Measurements from ENCODE around the gene DYRK1A.
A peak's percentile ranks its signal among the peaks of the same experiment; 100 is the strongest.

DYRK1A gene

GRCh38 chr21:37337179-37337578 lies 29.4 kb upstream of the DYRK1A start:
- no peak overlapping the region for H3K27ac ChIP-seq (ENCODE audit: insufficient read depth in 1 of 2, low read depth in 1 of 2, low read length in 2 of 2, poor library complexity in 1 of 2, severe bottlenecking in 2 of 2)
- H3K27me3 ChIP-seq (replicated peaks in 2 of 5; ENCODE audit: control insufficient read depth in 4 of 5, insufficient read depth in 5 of 5, low read length in 4 of 5), result no peaks in the 10 kb centered on the region
- H3K4me3 ChIP-seq (ENCODE audit: control insufficient read depth in 1 of 7, extremely low read depth in 1 of 7, insufficient read depth in 4 of 7, low read depth in 2 of 7, low read length in 6 of 7), result no peak overlapping the region
- no peak for DNase-seq
- ChIA-PET POLR2A (no interaction called here), CTCF (no interaction called here)
- H3K36me3 ChIP-seq (ENCODE audit: control insufficient read depth in 4 of 4, insufficient read depth in 4 of 4, low read length in 3 of 4), result no peaks in the 10 kb centered on the region
- WGBS (ENCODE audit: insufficient coverage), result 100% methylated on average over 1 of the region's 4 CpGs
- H3K4me1 ChIP-seq (ENCODE audit: control extremely low read depth in 1 of 4, control insufficient read depth in 4 of 4, insufficient read depth in 4 of 4, low read length in 3 of 4), result peaks cover 0 to 12% (median 5%) of the 10 kb centered on the region in 4 experiments
- H3K9me3 ChIP-seq (ENCODE audit: control extremely low read depth in 1 of 5, control insufficient read depth in 4 of 5, insufficient read depth in 2 of 5, low read depth in 1 of 5, low read length in 4 of 5), result peaks cover 0 to under 1% (median 0%) of the 10 kb centered on the region in 5 experiments

GRCh38 chr21:37337831-37338230 lies 28.7 kb upstream of the DYRK1A start:
- Histone ChIP-seq H3K4me1 (ENCODE audit: control extremely low read depth in 1 of 4, control insufficient read depth in 4 of 4, insufficient read depth in 4 of 4, low read length in 3 of 4) (peaks cover 0 to 12% (median 5%) of the 10 kb centered on the region in 4 experiments), H3K4me3 (ENCODE audit: control insufficient read depth in 1 of 7, extremely low read depth in 1 of 7, insufficient read depth in 4 of 7, low read depth in 2 of 7, low read length in 6 of 7) (no peak overlapping the region), H3K27ac (ENCODE audit: insufficient read depth in 1 of 2, low read depth in 1 of 2, low read length in 2 of 2, poor library complexity in 1 of 2, severe bottlenecking in 2 of 2) (no peak overlapping the region), H3K9me3 (ENCODE audit: control extremely low read depth in 1 of 5, control insufficient read depth in 4 of 5, insufficient read depth in 2 of 5, low read depth in 1 of 5, low read length in 4 of 5) (peaks cover 0 to 3% (median 0%) of the 10 kb centered on the region in 5 experiments), H3K27me3 (replicated peaks in 2 of 5; ENCODE audit: control insufficient read depth in 4 of 5, insufficient read depth in 5 of 5, low read length in 4 of 5) (no peaks in the 10 kb centered on the region), H3K36me3 (ENCODE audit: control insufficient read depth in 4 of 4, insufficient read depth in 4 of 4, low read length in 3 of 4) (no peaks in the 10 kb centered on the region)
- 100% methylated on average over 2 of the region's 2 CpGs for WGBS (ENCODE audit: insufficient coverage)
- DNase-seq, result no peak
- CTCF ChIA-PET, result interaction anchor here (0.8 to 1.6 kb wide), 2 partner anchors 20 to 36 kb away, joined by 3 to 5 read pairs; no protein-coding TSS in a partner anchor
- POLR2A ChIA-PET, result no interaction called here

DNA sequence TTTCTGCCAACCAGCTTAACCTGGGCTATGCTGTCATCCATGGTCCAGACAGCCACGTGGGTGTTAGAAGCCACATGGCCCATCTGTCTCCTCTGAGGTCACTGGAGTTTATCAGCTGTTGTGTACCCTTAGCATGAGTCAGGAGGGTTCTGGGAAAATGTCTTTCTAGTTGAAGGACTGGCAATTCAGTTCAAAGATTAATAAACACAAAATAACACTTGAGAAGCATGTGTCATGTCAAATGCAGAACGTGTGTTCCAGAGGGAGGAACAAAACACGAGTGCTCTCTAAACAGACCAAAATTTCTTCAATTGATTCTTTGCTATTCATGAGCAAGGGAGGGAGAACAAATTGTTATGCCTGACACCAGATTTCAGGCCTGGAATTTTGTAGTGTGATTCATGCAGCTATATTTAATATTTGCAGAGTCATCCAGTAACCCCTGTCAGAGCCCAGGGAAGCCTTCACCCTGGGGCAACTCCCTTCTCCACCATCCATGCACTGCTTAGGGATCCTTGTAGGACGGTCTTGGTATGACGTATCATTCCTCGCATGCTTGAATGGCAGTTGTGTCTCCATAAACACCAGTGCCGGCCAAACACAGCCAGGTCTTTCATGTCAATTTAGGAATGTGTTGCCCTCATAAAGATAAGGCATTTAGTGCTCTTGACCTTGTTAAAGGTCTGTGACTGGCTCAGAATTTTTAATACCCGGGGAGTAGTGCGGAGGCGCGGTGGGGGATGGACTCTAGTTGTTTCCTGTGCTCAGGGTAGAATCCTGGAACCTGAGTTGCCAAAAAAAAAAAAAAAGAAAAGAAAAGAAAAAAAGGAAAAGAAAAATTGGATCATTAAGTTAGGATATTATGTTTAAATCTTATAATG lies 27.7 kb upstream of the DYRK1A start:
- no peaks in the 10 kb centered on the region for H3K27me3 ChIP-seq (replicated peaks in 2 of 5; ENCODE audit: control insufficient read depth in 4 of 5, insufficient read depth in 5 of 5, low read length in 4 of 5)
- peaks cover 0 to 12% (median 5%) of the 10 kb centered on the region in 4 experiments for H3K4me1 ChIP-seq (ENCODE audit: control extremely low read depth in 1 of 4, control insufficient read depth in 4 of 4, insufficient read depth in 4 of 4, low read length in 3 of 4)
- POLR2A ChIA-PET, result no interaction called here
- H3K4me3 ChIP-seq (ENCODE audit: control insufficient read depth in 1 of 7, extremely low read depth in 1 of 7, insufficient read depth in 4 of 7, low read depth in 2 of 7, low read length in 6 of 7), result no peak overlapping the region
- peak in 2 of 3 donors; percentile 60 to 67 for DNase-seq
- CTCF ChIA-PET, result interaction anchor here (0.8 to 1.6 kb wide), 3 partner anchors 14 to 37 kb away, joined by 3 to 5 read pairs (median 3); no protein-coding TSS in a partner anchor
- peaks cover 0 to 3% (median 0%) of the 10 kb centered on the region in 5 experiments for H3K9me3 ChIP-seq (ENCODE audit: control extremely low read depth in 1 of 5, control insufficient read depth in 4 of 5, insufficient read depth in 2 of 5, low read depth in 1 of 5, low read length in 4 of 5)
- H3K27ac ChIP-seq (ENCODE audit: insufficient read depth in 1 of 2, low read depth in 1 of 2, low read length in 2 of 2, poor library complexity in 1 of 2, severe bottlenecking in 2 of 2), result no peak overlapping the region
- WGBS (ENCODE audit: insufficient coverage), result 80% methylated on average over 9 of the region's 11 CpGs
- H3K36me3 ChIP-seq (ENCODE audit: control insufficient read depth in 4 of 4, insufficient read depth in 4 of 4, low read length in 3 of 4), result no peaks in the 10 kb centered on the region

DNA sequence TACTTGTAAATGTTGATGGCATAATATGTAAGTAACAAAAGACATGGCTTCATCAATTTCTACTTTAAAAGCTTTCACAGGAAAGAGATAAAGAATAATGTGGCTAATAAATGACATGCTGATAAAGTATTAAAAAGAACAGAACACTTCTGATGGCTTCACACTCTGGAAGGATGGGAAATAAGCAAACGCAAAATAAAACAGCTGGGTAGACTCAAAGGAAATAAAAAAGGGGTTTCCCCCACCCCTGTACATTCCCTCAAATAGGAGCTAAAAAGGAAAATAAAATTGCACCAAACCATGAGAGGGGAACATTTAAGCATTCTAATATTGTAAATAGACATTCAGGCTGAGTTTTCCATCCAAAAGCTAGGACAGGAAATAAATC lies 27.0 kb upstream of the DYRK1A start:
- Histone ChIP-seq H3K9me3 (ENCODE audit: control extremely low read depth in 1 of 5, control insufficient read depth in 4 of 5, insufficient read depth in 2 of 5, low read depth in 1 of 5, low read length in 4 of 5) (peaks cover 0 to 3% (median 0%) of the 10 kb centered on the region in 5 experiments), H3K27me3 (replicated peaks in 2 of 5; ENCODE audit: control insufficient read depth in 4 of 5, insufficient read depth in 5 of 5, low read length in 4 of 5) (no peaks in the 10 kb centered on the region), H3K36me3 (ENCODE audit: control insufficient read depth in 4 of 4, insufficient read depth in 4 of 4, low read length in 3 of 4) (no peaks in the 10 kb centered on the region), H3K27ac (ENCODE audit: insufficient read depth in 1 of 2, low read depth in 1 of 2, low read length in 2 of 2, poor library complexity in 1 of 2, severe bottlenecking in 2 of 2) (no peak overlapping the region), H3K4me3 (ENCODE audit: control insufficient read depth in 1 of 7, extremely low read depth in 1 of 7, insufficient read depth in 4 of 7, low read depth in 2 of 7, low read length in 6 of 7) (no peak overlapping the region), H3K4me1 (ENCODE audit: control extremely low read depth in 1 of 4, control insufficient read depth in 4 of 4, insufficient read depth in 4 of 4, low read length in 3 of 4) (peaks cover 0 to 12% (median 5%) of the 10 kb centered on the region in 4 experiments)
- POLR2A ChIA-PET, result no interaction called here
- CTCF ChIA-PET, result interaction anchor here (1.3 to 1.6 kb wide), 2 partner anchors 15 to 19 kb away, joined by 3 to 5 read pairs; no protein-coding TSS in a partner anchor
- no peak for DNase-seq
- WGBS (ENCODE audit: insufficient coverage), result no CpG with 5 or more reads among the region's 1 CpG

DNA sequence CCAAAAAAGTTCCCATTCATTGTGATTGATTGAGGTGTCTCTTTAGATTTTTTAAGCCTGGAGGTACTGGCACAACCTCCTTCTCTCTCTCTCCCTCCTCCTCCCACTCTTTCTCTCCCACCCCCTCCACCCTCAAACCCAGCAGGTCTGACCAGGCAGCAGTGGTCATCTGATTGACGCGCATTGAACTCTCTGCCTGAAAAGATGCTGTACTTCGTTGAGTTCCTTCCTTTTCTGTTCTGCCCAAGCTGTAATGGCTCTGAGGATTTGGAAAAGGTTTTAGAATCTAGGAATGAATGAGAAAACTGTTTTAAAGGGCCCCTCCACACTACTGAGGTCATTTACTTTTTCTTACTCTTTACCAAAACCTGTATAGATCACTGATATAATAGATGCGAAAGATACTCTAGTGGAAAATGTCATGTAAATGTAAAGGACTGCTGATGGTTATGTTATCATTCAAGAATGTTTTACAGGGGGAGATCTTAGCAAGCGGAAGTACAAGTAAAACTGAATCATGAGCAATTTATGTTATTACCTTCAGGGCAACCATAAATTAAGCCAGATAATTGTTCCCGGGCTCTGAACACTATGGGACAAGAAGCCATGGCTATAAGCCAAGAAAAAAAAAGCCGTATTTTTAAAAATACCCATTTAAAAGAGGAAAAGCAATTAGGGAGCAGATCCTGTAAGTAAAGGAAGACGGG lies 25.2 kb upstream of the DYRK1A start:
- no peaks in the 10 kb centered on the region for H3K27me3 ChIP-seq (replicated peaks in 2 of 5; ENCODE audit: control insufficient read depth in 4 of 5, insufficient read depth in 5 of 5, low read length in 4 of 5)
- H3K4me3 ChIP-seq (ENCODE audit: control insufficient read depth in 1 of 7, extremely low read depth in 1 of 7, insufficient read depth in 4 of 7, low read depth in 2 of 7, low read length in 6 of 7), result no peak overlapping the region
- H3K36me3 ChIP-seq (ENCODE audit: control insufficient read depth in 4 of 4, insufficient read depth in 4 of 4, low read length in 3 of 4), result no peaks in the 10 kb centered on the region
- peaks cover 0 to 3% (median 0%) of the 10 kb centered on the region in 5 experiments for H3K9me3 ChIP-seq (ENCODE audit: control extremely low read depth in 1 of 5, control insufficient read depth in 4 of 5, insufficient read depth in 2 of 5, low read depth in 1 of 5, low read length in 4 of 5)
- H3K27ac ChIP-seq (ENCODE audit: insufficient read depth in 1 of 2, low read depth in 1 of 2, low read length in 2 of 2, poor library complexity in 1 of 2, severe bottlenecking in 2 of 2), result peak overlapping the region in 1 of 2 experiments; percentile 3
- CTCF ChIA-PET, result no interaction called here
- H3K4me1 ChIP-seq (ENCODE audit: control extremely low read depth in 1 of 4, control insufficient read depth in 4 of 4, insufficient read depth in 4 of 4, low read length in 3 of 4), result peaks cover 0 to 12% (median 5%) of the 10 kb centered on the region in 4 experiments
- POLR2A ChIA-PET, result no interaction called here
- WGBS (ENCODE audit: insufficient coverage), result 91% methylated on average over 4 of the region's 8 CpGs
- no peak for DNase-seq

- Histone ChIP-seq H3K36me3 (ENCODE audit: control insufficient read depth in 4 of 4, insufficient read depth in 4 of 4, low read length in 3 of 4) (no peaks in the 10 kb centered on the region), H3K4me3 (ENCODE audit: control insufficient read depth in 1 of 7, extremely low read depth in 1 of 7, insufficient read depth in 4 of 7, low read depth in 2 of 7, low read length in 6 of 7) (no peak overlapping the region), H3K4me1 (ENCODE audit: control extremely low read depth in 1 of 4, control insufficient read depth in 4 of 4, insufficient read depth in 4 of 4, low read length in 3 of 4) (peaks cover 0 to 12% (median 5%) of the 10 kb centered on the region in 4 experiments), H3K27me3 (replicated peaks in 2 of 5; ENCODE audit: control insufficient read depth in 4 of 5, insufficient read depth in 5 of 5, low read length in 4 of 5) (no peaks in the 10 kb centered on the region), H3K27ac (ENCODE audit: insufficient read depth in 1 of 2, low read depth in 1 of 2, low read length in 2 of 2, poor library complexity in 1 of 2, severe bottlenecking in 2 of 2) (no peak overlapping the region), H3K9me3 (ENCODE audit: control extremely low read depth in 1 of 5, control insufficient read depth in 4 of 5, insufficient read depth in 2 of 5, low read depth in 1 of 5, low read length in 4 of 5) (peaks cover 0 to 8% (median 0%) of the 10 kb centered on the region in 5 experiments)
- 87% methylated on average over 7 of the region's 9 CpGs for WGBS (ENCODE audit: insufficient coverage)
- POLR2A ChIA-PET, result interaction anchor here (0.6 kb wide), 1 partner anchor 31 kb away, joined by 3 read pairs; no protein-coding TSS in a partner anchor
- DNase-seq, result peak in 1 of 3 donors; percentile 31
- CTCF ChIA-PET, result no interaction called here
Measured at GRCh38 chr21:37342046-37342632, 24.4 kb upstream of the DYRK1A start.
